ENCODE measurements around the gene NOC2L. TPM values are rescaled to one million over a fixed set of nuclear protein-coding genes. Genes with fewer than 3 reads are reported as not detected.
A peak's percentile ranks its signal among the peaks of the same experiment; 100 is the strongest.

The NOC2L gene
- total and polyA plus RNA-seq, 9 of the 15 experiments (the other 6 are each of a cell fraction or from before 2014, with no cell fraction given), result 4.0 to 410 (median 200) TPM

GRCh38 chr1:940107-941014 is 18.7 kb downstream of the NOC2L start:
- Histone ChIP-seq H3K4me3 (peak overlapping the region; percentile 31), H3K9ac (ENCODE audit: insufficient read depth in 1 of 2, low read depth in 2 of 2, low read length in 2 of 2) (peak overlapping the region in 1 of 2 experiments; percentile 88; a peak in 3 of 4 replicates), H3K9me1 (ENCODE audit: control insufficient read depth, insufficient read depth, low read length) (no peaks in the 10 kb centered on the region), H2AFZ (ENCODE audit: low read depth, low read length) (peak overlapping the region; percentile 72), H3K4me2 (ENCODE audit: insufficient read depth, low read length) (peak overlapping the region; percentile 65), H3K79me2 (ENCODE audit: control insufficient read depth, insufficient read depth, low read length) (no peaks in the 10 kb centered on the region), H4K20me1 (replicated peaks; ENCODE audit: control insufficient read depth, insufficient read depth, low read length) (peaks cover 22% of the 10 kb centered on the region; the same call in 1 of the 2 replicates), H3K9me3 (replicated peaks; ENCODE audit: control insufficient read depth, insufficient read depth, low read depth, low read length) (no peaks in the 10 kb centered on the region), H3K27ac (ENCODE audit: extremely low read depth, low read depth, low read length) (no peak overlapping the region), H3K4me1 (replicated peaks in 1 of 2; ENCODE audit: control insufficient read depth in 2 of 2, insufficient read depth in 2 of 2, low read length in 2 of 2) (peaks cover 28 to 98% of the 10 kb centered on the region in 2 experiments), H3K27me3 (ENCODE audit: control insufficient read depth in 2 of 2, insufficient read depth in 2 of 2, low read length in 2 of 2) (peaks cover 6 to 14% of the 10 kb centered on the region in 2 experiments; a peak in 4 of 5 replicates), H3K36me3 (ENCODE audit: control insufficient read depth, insufficient read depth, low read length) (peaks cover 18% of the 10 kb centered on the region; the same call in 2 of the 3 replicates)
- BruUV-seq (replicated peaks), result no TSS peak
- in situ Hi-C loops (cut with MboI), result no loop called here
- CTCF ChIA-PET (ENCODE audit: low intra/inter-chr PET ratio), result no interaction called here
- peak; percentile 87 to 96 (median 88) for DNase-seq (ENCODE audit: extremely low read depth in 1 of 4, low spot score in 3 of 4)
- 1% methylated on average over 66 of the region's 86 CpGs for WGBS (ENCODE audit: insufficient coverage, low coverage, missing lambda C conversion rate)
- peak; percentile 62 for ATAC-seq
- intact Hi-C loops (cut with micrococcal nuclease), result no loop called here
- peak; percentile 56 for FAIRE-seq
- POLR2A ChIA-PET, result interaction anchor here (0.7 to 2.1 kb wide), 7 partner anchors 9 to 29 kb away, joined by 3 to 11 read pairs (median 3); no protein-coding TSS in a partner anchor
- TF ChIP-seq ZNF277 (CRISPR knock-in tag; IDR thresholded peaks at IDR 0.05; ENCODE audit: borderline replicate concordance), result no peak
- peak in 2 of 3 experiments; percentile 39 to 43; a peak in 3 of 6 replicates for TF ChIP-seq CTCF (IDR thresholded peaks at IDR 0.05 in 2 of 3, conservative IDR thresholded peaks at IDR 0.05 in 1 of 3; ENCODE audit: insufficient read depth in 2 of 3, low read depth in 1 of 3, low read length in 3 of 3)
- no peak for TF ChIP-seq ZNF518B (CRISPR knock-in tag; IDR thresholded peaks at IDR 0.05)
- TF ChIP-seq ARID4B (CRISPR knock-in tag; IDR thresholded peaks at IDR 0.05), result no peak
- no peak for TF ChIP-seq RBM15 (IDR thresholded peaks at IDR 0.05; ENCODE audit: insufficient read depth, low read length)
- TF ChIP-seq USF2 (CRISPR knock-in tag; IDR thresholded peaks at IDR 0.05), result no peak
